Activated CD4-positive, alpha-beta memory T cell treated with anti-CD3 and anti-CD28 coated beads, Interleukin-2, amount 10 ng/mL, durations not matched to agents 7 days and 5 days (primary cell): ENCODE data around the gene QRFP. TPM values are rescaled to one million over a fixed set of nuclear protein-coding genes. Genes with fewer than 3 reads are reported as not detected.

Experiments
- CTCF ChIA-PET: fragments of 350-600 bp; sonication (Branson Sonifier 250); formaldehyde crosslinking; loops from one replicate; lab custom pipeline; 2021; ENCODE audit warnings: antibody characterized with exemption, inconsistent platforms; lab: Charles Lee
- POLR2A ChIA-PET: fragments of 350-600 bp; sonication (Branson Sonifier 250); formaldehyde crosslinking; loops from one replicate; lab custom pipeline; 2021; ENCODE audit warnings: antibody characterized with exemption; lab: Charles Lee
- DNase-seq: peaks from one replicate; pipeline ENCODE4 v3.0.0-alpha.2; 2020
- H3K27ac Mint-ChIP-seq: one replicate; pipeline ENCODE4 v1.8.0; 2021; ENCODE audit warnings: mild to moderate bottlenecking, mixed read lengths
- H3K27me3 Mint-ChIP-seq: one replicate; pipeline ENCODE4 v1.8.0; 2021; ENCODE audit warnings: mixed read lengths
- H3K36me3 Mint-ChIP-seq: one replicate; pipeline ENCODE4 v1.8.0; 2021; ENCODE audit warnings: low read depth, mixed read lengths
- H3K4me1 Mint-ChIP-seq: one replicate; pipeline ENCODE4 v1.8.0; 2021; ENCODE audit warnings: mixed read lengths
- H3K4me3 Mint-ChIP-seq: one replicate; pipeline ENCODE4 v1.8.0; 2021; ENCODE audit warnings: mild to moderate bottlenecking, mixed read lengths
- H3K9me3 Mint-ChIP-seq: one replicate; pipeline ENCODE4 v1.8.0; 2021; ENCODE audit warnings: mixed read lengths
- total RNA-seq, 2 experiments: library from RNA; stranded (reverse); gene quantifications; one replicate each; pipeline ENCODE4 v1.2.3, GENCODE V29; 2021

Gene QRFP
- total RNA-seq, 2 experiments from 2014 or later: not detected

DNA sequence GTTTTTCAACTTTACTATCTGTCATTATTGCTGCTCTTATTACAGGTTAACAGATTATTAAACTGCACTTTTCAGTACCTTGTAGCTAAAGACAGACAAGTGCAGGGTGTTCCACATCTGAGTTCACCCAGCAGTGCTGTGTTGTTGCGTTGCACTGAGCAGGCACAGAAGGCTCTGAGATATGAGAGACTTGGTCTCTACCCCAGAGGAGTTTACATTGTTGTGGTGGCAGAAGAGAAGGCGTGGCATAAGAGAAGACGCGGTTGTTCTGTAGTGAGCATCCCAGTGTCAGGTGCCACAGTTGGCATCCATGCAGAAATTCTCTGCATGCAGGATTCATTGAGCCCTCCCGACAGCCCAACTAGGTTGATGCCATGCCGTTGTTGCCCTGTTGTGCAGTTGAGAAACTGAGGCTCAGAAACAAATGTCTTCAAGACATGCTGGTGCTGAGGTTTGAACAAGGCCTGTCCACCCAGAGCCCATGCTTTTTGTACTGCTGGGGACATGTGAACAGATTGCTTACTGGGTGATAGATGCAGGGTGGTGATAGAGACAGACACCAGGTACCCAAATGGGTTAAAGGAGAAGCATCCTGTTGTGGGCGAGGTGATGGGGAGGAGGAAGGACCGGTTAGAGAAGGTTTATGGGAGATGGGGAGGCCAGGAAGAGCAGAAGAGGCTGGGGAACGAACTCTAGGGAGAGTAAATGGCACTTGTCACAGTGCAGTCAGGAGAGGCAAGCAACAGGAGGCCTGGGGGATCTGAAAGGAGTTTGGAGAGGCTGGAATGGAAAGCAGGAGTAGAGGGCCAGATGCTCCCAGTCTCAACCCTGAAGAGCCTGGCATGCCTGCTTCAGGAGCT is 53.3 kb downstream of the QRFP start:
- Mint-ChIP-seq H3K27ac (no peak overlapping the region), H3K27me3 (no peaks in the 10 kb centered on the region), H3K4me1 (peaks cover 7% of the 10 kb centered on the region), H3K9me3 (no peaks in the 10 kb centered on the region), H3K4me3 (no peak overlapping the region), H3K36me3 (no peaks in the 10 kb centered on the region)
- DNase-seq: no peak
- CTCF ChIA-PET: interaction anchor here (2.6 kb wide), 1 partner anchor 22 kb away, joined by 13 read pairs; no protein-coding TSS in a partner anchor
- POLR2A ChIA-PET: no interaction called here

Other genes with a start within 250 kb of the QRFP start
- gene PRDM12, start 232.2 kb downstream of the QRFP start, total RNA-seq: not detected
- 10 to 100 TPM; 45.2 to 48.7 TPM for gene EXOSC2, start 203.0 kb downstream of the QRFP start, total RNA-seq
- 10 to 100 TPM; 30.8 to 31.4 TPM for gene ABL1, start 61.6 kb downstream of the QRFP start, total RNA-seq
- gene FIBCD1, start 42.4 kb upstream of the QRFP start, total RNA-seq: not detected
- gene LAMC3, start 112.4 kb upstream of the QRFP start, total RNA-seq: not detected
- gene AIF1L, start 199.7 kb upstream of the QRFP start, total RNA-seq: under 1 TPM; 0.30 to 0.50 TPM
- 10 to 100 TPM; 43.8 to 51.3 TPM for gene NUP214, start 228.8 kb upstream of the QRFP start, total RNA-seq